ENCODE measurements around the gene LARP6. TPM values are rescaled to one million over a fixed set of nuclear protein-coding genes. Genes with fewer than 3 reads are reported as not detected.
A peak's percentile ranks its signal among the peaks of the same experiment; 100 is the strongest.

LARP6 gene
- polyA plus RNA-seq, 1 donor (not counting 4 experiments of a cell fraction or from before 2014, with no cell fraction given), result 66.1 TPM

DNA sequence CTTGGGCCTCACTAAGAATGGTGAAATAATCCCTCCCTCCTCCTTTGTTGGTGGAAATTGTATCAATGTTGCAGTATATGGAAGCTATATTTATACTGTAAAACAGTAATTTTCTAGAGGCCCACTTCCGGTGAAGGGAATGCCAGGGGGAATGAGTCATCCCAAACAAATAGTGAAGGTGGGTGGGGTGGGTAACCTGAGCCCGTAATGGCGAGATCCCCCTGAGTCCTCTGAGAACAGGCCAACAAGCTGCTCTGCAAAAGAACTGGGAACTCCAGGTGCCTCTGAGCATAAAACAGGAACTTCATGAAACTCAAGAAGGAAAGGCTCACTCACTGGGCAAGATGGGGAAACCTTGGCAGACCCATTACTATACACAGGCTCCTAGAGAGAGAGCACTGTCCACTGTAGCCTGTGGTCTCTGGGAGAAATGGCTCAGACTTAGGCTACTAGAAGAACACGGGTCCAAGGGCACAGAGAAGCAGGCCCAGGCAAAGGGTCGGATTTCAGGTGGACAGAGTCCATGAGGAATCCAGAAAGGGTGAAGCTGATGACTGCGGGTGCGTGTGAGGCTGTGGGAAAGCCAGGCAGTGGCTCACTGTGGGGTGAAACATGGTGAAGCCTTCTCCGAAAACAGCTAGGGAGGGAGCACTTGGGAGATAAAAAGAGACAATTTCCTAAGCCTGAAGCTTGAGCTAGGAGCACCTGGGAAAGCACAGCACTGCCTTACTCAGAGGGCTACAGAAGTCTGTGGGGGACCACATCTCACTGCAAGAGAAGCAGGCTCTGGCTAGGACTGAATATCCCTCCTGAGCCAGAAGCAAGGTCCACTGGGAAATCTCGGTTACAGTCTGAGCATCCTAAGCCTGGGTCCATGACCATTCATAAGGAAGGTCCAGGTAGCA, 19.8 kb downstream of the LARP6 start:
- Histone ChIP-seq H3K9ac (ENCODE audit: control insufficient read depth, extremely low read depth, insufficient read depth, low read length) (no peak overlapping the region), H3K9me3 (ENCODE audit: control insufficient read depth, low read depth, low read length) (no peaks in the 10 kb centered on the region), H3K9me1 (ENCODE audit: control insufficient read depth, extremely low read depth, insufficient read depth, low read length) (no peaks in the 10 kb centered on the region), H3K4me2 (ENCODE audit: control insufficient read depth, extremely low read depth, insufficient read depth, low read depth, low read length) (peak overlapping the region; percentile 55), H3K27ac (ENCODE audit: control insufficient read depth, insufficient read depth, low read length) (peak overlapping the region; percentile 56), H3K4me1 (ENCODE audit: control insufficient read depth, extremely low read depth, insufficient read depth, low read length) (peaks cover 16% of the 10 kb centered on the region), H2AFZ (ENCODE audit: control insufficient read depth, low read length) (peak overlapping the region; percentile 56), H3K36me3 (ENCODE audit: control insufficient read depth in 2 of 2, extremely low read depth in 1 of 2, insufficient read depth in 2 of 2, low read length in 2 of 2) (peaks cover 10 to 27% of the 10 kb centered on the region in 2 experiments), H3K27me3 (ENCODE audit: control insufficient read depth, extremely low read depth, insufficient read depth, low read length) (no peaks in the 10 kb centered on the region), H3K79me2 (ENCODE audit: control insufficient read depth, insufficient read depth, low read length) (no peaks in the 10 kb centered on the region), H4K20me1 (ENCODE audit: control insufficient read depth, extremely low read depth, insufficient read depth, low read length) (no peaks in the 10 kb centered on the region), H3K4me3 (ENCODE audit: control insufficient read depth in 2 of 3, extremely low read depth in 1 of 3, insufficient read depth in 2 of 3, low read depth in 1 of 3, low read length in 3 of 3) (no peak overlapping the region)
- no peak for DNase-seq (ENCODE audit: low read depth, low spot score)
- TF ChIP-seq, protein P1, sequence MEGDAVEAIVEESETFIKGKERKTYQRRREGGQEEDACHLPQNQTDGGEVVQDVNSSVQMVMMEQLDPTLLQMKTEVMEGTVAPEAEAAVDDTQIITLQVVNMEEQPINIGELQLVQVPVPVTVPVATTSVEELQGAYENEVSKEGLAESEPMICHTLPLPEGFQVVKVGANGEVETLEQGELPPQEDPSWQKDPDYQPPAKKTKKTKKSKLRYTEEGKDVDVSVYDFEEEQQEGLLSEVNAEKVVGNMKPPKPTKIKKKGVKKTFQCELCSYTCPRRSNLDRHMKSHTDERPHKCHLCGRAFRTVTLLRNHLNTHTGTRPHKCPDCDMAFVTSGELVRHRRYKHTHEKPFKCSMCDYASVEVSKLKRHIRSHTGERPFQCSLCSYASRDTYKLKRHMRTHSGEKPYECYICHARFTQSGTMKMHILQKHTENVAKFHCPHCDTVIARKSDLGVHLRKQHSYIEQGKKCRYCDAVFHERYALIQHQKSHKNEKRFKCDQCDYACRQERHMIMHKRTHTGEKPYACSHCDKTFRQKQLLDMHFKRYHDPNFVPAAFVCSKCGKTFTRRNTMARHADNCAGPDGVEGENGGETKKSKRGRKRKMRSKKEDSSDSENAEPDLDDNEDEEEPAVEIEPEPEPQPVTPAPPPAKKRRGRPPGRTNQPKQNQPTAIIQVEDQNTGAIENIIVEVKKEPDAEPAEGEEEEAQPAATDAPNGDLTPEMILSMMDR (optimal IDR thresholded peaks at IDR 0.05 in 1 of 3, IDR thresholded peaks at IDR 0.05 in 1 of 3, conservative IDR thresholded peaks at IDR 0.05 in 1 of 3; ENCODE audit: extremely low read depth in 1 of 3, insufficient read depth in 2 of 3, low read length in 3 of 3), result no peak
- TF ChIP-seq EZH2 (IDR thresholded peaks at IDR 0.05; ENCODE audit: low read length), result no peak
- dilution Hi-C loops (cut with MboI; ENCODE audit: extremely low pct_ligation_motif_present, low sequenced_read_pairs), result no loop called here
- peak; percentile 80 for FAIRE-seq

DNA sequence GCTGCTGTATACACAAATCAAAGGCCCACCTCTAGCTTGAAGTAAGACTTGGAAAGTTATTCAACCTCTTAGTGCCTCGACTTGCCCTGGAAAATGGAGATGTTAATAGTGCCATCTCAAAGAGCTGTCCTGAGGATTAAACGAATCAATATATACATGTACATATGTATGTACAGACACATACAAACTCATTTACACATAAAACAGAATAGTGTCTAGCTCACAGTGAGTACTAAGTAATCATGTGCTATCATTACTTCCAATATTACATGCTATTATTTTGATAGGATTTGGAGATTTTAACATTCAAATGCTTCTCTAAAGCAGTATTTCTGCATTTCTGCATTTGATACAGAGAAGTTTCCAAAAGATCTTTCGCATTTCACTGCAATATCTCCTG, 20.5 kb downstream of the LARP6 start:
- TF ChIP-seq, protein P1 (optimal IDR thresholded peaks at IDR 0.05 in 1 of 3, IDR thresholded peaks at IDR 0.05 in 1 of 3, conservative IDR thresholded peaks at IDR 0.05 in 1 of 3; ENCODE audit: extremely low read depth in 1 of 3, insufficient read depth in 2 of 3, low read length in 3 of 3), result no peak
- no peak for TF ChIP-seq EZH2 (IDR thresholded peaks at IDR 0.05; ENCODE audit: low read length)
- Histone ChIP-seq H3K9ac (ENCODE audit: control insufficient read depth, extremely low read depth, insufficient read depth, low read length) (no peak overlapping the region), H3K79me2 (ENCODE audit: control insufficient read depth, insufficient read depth, low read length) (no peaks in the 10 kb centered on the region), H3K4me1 (ENCODE audit: control insufficient read depth, extremely low read depth, insufficient read depth, low read length) (peaks cover 16% of the 10 kb centered on the region), H3K4me2 (ENCODE audit: control insufficient read depth, extremely low read depth, insufficient read depth, low read depth, low read length) (peak overlapping the region; percentile 55), H3K36me3 (ENCODE audit: control insufficient read depth in 2 of 2, extremely low read depth in 1 of 2, insufficient read depth in 2 of 2, low read length in 2 of 2) (peaks cover 10 to 27% of the 10 kb centered on the region in 2 experiments), H3K4me3 (ENCODE audit: control insufficient read depth in 2 of 3, extremely low read depth in 1 of 3, insufficient read depth in 2 of 3, low read depth in 1 of 3, low read length in 3 of 3) (no peak overlapping the region), H2AFZ (ENCODE audit: control insufficient read depth, low read length) (no peak overlapping the region), H3K27me3 (ENCODE audit: control insufficient read depth, extremely low read depth, insufficient read depth, low read length) (no peaks in the 10 kb centered on the region), H3K27ac (ENCODE audit: control insufficient read depth, insufficient read depth, low read length) (no peak overlapping the region), H3K9me3 (ENCODE audit: control insufficient read depth, low read depth, low read length) (no peaks in the 10 kb centered on the region), H3K9me1 (ENCODE audit: control insufficient read depth, extremely low read depth, insufficient read depth, low read length) (no peaks in the 10 kb centered on the region), H4K20me1 (ENCODE audit: control insufficient read depth, extremely low read depth, insufficient read depth, low read length) (no peaks in the 10 kb centered on the region)
- dilution Hi-C loops (cut with MboI; ENCODE audit: extremely low pct_ligation_motif_present, low sequenced_read_pairs), result no loop called here
- FAIRE-seq (no peak), DNase-seq (ENCODE audit: low read depth, low spot score) (no peak)

All from keratinocyte (primary cell).